HG03060 (cell line): ENCODE measurements around the gene UBE2I.
"Not testable (repeated sequence)": the region's sequence is repeated elsewhere in the genome, so short reads cannot be mapped to it uniquely, and the experiment has no call there.

Experiments used
- ATAC-seq: cut with Tn5 transposase; IDR thresholded peaks from one replicate; pipeline ENCODE4 v1.9.1; 2021; ENCODE audit warnings: low read depth, moderate number of reproducible peaks; ENCODE audit not compliant: unreplicated experiment

Gene UBE2I

DNA sequence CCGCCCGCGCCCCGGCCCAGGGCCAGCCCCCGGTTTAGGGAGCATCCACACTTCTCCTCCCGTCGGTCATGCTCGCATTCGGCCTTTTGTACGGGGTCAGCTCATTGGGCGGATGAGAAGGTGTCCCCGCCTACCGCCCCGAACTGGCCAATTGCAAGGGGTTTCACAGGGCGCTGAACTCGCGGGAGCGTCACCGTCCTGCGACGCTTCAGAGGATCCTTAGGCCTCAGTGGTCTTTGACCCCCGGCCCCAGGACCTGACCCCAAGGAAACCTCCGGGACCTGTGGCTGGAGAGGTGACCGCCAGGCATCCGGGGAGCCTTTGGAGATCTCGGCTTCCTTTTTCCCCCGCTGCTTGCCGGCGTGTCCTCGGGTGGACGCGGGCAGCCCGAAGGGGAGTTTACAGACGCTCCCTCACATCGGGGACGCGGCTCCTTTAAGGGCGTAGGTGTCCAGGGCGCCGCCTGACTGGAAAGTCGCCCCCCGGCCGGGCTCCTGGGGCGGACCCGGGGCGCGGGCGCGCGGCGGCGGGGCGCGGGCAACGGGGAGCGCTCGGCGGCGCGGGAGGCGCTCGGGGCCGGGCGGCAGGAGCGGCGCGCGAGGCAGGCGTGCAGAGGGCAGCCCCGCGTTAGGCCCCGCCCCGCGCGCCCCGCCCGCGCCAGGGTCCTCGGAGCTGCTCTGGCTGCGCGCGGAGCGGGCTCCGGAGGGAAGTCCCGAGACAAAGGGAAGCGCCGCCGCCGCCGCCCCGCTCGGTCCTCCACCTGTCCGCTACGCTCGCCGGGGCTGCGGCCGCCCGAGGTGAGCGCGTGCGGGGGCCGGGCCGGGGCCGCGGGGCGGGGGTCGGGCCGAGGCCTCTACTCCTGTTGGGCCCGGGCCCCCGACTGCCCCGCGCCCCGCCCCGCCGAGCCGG is at the start of gene UBE2I:
Gene UBE2I, plus strand, starts transcription at position 660 of the 909 bp plus-strand sequence. CDS start 4,395 bp downstream, outside the sequence.
- ATAC-seq = peak; percentile 61

DNA sequence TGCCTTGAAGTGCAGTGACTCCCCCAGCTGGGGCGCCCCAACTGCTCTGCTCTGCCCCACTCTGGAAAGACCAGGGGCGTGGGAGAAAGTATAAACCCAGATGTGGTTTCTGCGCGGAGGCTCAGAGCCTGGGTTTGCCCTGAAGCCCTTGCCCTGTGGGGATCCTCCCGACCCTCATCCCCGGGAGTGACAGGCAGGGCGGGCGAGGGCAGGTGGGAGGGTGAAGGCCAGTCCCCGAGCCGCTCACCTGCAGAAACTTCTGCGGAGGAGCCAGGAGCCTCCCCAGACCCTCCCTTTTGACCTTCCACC is 49.7 kb upstream of the UBE2I start:
- no peak for ATAC-seq

DNA sequence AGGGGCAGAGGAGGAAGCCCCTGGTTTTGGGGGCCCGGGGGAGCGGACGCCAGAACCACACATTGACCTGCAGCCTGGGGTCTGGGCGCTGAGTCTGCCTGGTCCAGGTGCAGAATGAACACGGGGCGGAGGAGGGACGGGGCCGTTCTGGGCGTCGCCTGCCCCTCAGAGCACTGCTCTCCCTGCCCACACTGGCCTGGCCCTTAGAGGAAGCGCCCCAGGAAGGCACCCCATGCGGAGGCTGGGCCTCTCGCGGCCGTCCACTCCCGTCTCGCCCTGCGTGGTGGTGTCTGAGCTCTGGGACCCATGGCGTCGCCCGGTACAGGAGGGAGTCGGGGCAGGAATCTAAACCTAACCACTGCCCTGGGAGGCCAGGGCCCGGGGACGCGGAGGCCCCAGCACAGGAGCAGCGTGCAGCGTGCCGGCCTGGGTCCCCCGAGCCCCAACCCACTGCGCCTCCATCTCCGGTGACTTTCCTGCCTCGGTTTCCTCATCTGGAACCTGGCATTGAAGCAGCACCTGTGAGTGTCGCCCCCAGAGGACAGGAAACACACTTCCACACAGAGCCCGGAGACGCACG is 49.2 kb upstream of the UBE2I start:
- ATAC-seq = no peak

DNA sequence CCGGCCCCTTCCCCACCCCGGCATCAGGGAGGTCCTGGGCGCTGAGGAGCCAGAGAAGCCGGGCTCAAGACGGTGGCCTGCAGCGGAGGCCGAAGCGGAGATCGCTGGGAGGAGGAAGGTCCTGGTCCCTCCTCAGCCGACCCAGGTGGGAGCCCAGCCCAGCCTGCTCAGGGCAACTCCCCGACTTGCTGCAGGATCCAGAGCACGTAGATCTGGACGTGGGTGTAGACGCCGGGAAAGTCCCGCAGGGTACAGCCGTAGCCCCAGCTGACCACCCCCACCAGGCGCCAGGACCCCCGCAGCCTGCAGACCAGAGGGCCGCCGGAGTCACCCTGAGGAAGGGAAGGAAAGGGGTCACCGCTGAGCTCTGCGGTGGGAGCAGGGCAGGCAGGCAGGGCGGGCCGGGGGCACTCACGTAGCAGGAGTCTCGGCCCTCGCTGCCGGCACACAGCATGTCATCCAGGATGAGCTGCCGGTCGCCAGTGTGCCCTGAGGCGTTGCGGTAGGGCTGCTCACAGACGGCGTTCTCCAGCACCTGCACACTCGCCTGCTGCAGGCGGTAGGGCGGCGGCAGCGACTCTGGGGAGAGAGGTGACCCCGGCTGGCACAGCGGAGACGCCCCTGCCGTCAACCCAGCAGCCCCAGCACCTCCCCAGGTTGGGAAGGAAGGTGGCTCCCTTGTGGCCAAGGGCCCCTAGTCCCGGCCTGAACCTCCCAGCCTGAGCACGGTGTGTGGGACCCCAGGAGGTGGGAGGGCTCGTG is 48.1 kb upstream of the UBE2I start:
- ATAC-seq = no peak

DNA sequence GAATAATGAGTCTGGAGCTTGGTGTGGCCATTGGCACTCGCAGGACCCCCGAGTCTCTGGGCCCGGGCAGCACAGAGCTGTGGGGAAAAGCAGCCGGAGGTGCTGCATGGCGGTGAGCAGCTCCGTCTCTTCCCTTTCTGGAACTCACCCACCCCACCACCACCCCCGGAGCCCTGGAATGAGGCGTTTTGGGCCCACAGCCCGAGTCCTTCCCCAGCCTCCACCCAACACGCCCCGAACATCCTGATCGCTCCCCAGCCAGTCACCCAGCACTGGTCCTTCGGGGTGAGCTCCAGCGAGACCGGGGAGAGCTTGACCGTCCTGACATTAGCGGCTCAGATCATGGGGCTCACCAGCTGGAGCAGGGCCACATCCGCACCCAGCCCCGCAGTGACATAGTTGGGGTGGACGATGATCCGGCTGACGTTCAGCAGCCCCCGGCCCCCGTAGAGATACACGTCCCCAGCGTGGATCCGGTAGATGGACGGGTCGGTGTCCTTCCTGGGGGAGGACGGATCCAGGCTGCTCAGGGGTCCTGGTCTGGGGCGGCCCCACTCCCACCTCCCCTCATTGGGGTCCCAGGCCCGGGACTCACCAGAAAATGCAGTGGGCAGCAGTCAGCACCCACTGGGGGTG is 47.1 kb upstream of the UBE2I start:
- ATAC-seq = no peak

DNA sequence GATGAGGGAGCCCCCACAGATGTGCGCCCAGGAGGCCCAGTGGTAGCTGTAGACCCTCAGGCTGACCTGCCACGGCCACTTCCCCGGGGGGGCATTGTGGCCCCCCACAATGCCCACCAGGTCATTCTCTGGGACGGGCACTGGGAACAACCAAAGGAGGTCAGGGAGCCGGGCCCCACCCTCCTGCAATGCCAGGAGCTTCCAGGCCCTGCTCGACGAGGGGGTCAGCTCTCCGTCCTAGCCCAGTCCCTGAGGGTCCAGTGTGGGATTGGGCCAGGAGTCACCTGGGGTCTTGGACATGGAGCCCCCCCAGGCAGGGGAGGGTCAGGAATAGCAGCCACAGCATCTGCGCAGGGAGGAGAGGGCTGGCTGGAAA is 46.6 kb upstream of the UBE2I start:
- no peak for ATAC-seq

DNA sequence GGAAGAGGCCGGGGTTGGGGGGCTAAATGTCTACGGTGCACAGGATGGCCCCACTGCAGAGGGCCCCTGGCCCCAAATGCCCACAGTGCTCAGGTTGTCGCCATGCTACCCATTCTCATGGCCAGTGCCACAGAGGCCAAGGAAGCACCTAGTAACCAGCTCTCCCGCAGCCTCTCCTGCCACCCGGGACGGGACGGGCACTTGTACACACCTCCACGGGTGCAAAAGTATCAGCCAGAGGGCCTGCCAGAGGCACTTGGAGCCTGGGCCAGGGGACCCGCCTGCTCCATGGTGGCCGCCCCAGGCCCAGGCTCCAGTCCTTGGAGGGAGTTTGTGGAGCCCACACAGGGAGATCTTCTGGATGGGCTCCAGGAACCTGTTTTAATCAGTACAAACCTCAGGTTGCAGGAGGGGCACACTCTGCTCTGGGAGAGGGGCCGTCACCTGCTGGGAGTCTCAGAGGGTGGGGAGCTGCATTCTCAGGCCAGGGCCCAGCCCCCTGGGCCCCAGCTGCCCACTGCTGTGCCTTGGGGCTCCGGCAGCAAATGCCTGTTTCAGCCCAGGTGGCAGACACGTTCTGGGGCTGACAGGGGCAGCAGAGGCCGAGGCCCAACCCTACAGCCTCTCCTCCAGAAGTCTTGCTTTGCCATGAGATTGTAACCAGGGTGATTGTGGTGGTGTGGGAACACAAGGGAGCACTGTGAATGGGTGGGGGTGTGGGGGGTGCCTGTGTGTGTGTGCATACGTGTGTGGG is 45.7 kb upstream of the UBE2I start:
- ATAC-seq = no peak

DNA sequence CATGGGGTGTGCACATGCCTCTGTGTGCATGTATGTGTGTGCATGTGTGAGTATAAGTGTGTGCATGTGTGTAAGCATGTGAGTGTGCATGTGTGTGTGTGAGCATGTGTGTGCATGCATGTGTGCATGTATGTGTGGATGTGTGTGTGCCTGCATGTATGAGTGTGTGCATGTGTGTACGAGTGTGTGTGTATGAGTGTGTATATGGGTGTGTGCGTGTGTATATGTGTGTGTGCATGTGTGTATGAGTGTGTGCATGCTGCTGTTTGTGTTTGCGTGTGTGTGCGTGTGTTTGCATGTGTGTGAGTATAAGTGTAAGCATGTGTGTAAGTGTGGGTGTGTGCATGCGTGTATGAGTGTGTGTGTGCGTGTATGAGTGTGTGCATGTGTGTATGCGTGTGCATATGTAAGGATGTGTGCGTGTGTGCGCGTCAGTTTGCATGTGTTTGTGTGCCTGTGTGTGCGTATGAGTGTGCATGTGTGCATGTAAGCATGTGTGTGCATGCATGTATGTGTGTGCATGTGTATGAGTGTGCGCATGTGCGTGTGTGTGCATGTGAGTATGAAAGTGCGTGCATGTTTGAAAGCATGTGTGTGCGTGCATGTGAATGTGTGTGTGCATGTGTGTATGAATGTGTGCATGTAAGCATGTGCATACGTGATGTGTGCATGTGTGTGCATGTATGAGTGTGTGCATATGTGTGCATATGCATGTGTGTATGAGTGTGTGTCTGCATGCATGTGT is 44.9 kb upstream of the UBE2I start:
- no peak for ATAC-seq

DNA sequence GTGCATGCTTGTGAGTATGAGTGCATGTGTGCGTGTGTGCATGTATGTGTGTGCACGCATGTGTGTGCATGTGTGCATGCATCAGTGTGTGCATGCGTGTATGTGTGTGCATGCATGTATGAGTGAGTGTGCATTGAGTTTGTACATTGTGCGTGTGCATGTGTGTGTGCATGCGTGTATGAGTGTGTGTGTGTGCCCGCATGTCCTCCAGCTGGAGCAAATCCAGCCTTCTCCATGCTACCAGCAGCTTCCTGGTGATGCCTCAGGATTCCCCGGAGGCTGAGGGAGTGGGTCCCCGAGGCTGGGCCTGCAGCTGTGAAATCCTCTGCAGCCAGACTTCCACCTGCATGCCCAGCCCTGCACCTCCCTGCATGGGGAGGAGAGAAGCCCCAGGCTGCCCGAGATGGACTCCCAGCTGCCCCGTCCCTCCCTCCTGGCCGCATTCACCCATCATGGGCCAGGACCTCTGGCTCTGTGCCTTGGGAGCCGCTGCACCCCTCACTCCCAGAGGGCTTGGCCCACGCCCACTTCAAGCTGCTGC is 44.3 kb upstream of the UBE2I start:
- ATAC-seq = no peak

DNA sequence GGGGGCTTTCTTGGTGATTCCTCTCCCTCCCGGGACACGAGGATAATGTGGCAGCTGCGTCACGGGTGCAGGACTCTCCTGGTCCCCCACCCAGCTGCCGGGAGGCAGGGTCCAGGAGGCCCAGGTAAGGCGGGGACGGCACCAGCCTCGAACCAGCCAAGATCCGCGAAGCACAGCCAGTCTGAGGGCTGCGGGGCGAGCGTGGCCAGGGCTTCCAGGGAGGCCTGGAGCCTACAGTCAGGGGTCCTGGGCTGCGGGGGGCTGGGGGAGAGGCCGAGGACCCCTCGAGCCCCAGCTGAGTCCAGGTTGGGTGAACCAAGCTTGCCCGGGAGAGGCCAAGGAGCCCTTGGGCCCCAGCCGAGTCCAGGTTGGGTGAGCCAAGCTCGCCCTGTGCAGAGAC is 43.6 kb upstream of the UBE2I start:
- ATAC-seq = no peak

DNA sequence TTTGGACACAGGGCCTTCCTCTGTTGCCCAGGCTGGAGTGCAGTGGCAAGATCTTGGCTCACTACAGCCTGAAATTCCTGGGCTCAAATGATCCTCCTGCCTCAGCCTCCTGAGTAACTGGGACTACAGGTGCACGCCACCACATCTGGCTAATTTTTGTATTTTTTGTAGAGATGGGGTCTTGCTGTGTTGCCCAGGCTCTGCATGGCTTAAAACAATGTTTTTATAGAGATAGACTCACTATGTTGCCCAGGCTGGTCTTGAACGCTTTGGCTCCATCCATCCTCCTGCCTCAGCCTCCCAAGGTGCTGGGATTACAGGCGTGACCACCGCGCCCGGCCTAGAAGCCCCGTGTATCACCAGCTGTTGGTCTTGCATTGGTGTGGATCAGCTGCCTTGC is 40.0 kb upstream of the UBE2I start:
- ATAC-seq = not testable (repeated sequence)

DNA sequence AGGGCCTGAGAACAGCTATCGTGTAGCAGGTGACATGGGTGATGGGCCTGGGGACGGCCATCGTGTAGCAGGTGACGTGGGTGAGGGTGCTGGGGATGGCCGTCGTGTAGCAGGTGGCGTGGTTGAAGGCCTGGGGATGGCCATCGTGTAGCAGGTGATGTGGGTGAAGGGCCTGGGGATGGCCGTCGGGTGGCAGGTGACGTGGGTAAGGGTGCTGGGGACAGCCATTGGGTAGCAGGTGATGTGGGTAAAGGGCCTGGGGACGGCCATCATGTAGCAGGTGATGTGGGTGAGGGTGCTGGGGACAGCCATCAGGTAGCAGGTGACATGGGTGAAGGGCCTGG is 38.1 kb upstream of the UBE2I start:
- ATAC-seq = no peak

DNA sequence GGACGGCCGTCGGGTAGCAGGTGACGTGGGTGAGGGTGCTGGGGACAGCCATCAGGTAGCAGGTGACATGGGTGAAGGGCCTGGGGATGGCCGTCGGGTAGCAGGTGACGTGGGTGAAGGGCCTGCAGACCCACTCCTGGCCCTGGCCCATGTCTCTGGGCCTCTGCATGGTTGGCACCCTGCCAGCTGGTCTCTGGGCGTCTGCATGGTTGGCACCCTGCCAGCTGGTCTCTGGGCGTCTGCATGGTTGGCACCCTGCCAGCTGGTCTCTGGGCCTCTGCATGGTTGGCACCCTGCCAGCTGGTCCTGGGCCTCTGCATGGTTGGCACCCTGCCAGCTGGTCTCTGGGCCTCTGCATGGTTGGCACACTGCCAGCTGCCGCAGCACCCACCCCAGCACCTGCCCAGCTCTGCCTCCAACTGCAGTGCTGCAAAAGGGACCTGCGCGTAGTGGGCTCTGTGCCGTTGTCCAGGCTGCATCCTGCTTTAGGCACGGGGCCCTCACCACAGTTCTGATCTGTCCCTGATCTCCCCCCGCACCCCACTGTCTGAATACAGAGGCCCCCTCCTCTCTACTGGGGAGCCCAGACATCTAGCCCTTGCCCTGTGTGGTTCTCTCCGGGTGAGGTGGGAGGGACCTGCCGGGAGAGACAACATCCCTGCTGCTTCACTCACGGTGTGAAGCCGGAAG is 37.6 kb upstream of the UBE2I start:
- ATAC-seq = not testable (repeated sequence)

DNA sequence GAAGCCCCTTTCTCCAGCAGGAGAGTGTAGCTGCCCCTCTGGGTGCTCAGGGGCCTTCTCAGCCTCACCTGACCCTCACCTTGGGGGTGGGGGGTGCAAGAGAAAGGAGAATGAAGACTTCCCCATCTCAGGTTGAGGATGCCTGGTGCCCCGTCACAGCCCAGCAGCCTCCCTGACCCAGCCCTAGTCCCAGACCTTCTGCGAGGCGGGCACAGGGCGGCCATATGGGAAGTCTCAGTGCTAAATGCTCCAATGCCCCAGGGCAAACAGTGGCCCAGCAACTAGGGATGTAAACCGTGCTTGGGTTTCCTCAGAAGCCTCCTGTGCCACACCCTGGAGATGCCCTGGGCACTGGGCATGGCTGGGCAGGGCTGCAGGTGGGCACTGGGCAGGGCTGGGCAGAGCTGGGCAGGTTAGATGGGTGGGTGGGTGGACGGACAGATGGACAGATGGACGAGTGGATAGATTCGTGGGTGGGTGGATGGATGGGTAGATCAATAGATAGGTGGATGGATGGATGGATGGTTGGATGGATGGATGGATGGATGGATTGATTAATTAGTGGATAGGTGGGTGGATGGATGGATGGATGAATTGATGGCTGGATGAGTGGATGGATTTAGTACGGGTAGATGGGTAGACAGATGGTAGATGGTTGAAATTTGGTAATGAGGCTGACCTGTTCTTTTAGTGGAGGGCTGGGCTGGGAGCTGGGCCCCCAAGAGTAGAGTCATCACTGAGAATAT is 36.8 kb upstream of the UBE2I start:
- no peak for ATAC-seq

DNA sequence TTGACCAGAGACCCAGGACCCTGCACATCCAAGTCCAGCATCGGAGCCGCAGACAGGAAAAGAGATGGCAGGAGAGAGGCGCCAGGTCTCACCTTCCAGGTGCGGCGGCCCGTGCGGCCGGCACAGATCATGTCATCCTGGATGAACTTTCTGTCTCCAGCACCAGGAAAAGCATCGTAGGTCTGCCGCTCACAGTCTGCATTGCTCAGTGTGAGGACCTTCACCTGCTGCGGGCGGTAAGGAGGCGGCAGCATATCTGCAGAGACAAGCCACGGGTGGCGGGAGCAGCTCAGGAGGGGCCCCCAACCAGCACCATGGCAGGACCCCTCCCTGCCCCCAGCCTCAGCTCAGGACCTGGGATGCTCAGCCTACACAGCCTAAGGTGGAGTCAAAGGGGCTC is 35.6 kb upstream of the UBE2I start:
- no peak for ATAC-seq

DNA sequence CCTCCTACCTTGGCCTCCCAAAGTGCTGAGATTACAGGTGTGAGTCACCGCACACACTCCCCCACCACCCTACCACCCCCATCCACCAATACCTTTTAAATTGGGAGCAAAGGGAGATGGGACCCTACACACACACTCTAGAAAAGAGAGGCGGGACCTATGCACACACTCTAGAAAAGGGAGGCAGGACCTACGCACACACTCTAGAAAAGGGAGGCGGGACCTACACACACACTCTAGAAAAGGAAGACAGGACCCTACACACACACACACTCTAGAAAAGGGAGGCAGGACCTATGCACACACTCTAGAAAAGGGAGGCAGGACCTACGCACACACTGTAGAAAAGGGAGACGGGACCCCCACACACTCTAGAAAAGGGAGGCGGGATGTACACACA is 34.7 kb upstream of the UBE2I start:
- no peak for ATAC-seq

DNA sequence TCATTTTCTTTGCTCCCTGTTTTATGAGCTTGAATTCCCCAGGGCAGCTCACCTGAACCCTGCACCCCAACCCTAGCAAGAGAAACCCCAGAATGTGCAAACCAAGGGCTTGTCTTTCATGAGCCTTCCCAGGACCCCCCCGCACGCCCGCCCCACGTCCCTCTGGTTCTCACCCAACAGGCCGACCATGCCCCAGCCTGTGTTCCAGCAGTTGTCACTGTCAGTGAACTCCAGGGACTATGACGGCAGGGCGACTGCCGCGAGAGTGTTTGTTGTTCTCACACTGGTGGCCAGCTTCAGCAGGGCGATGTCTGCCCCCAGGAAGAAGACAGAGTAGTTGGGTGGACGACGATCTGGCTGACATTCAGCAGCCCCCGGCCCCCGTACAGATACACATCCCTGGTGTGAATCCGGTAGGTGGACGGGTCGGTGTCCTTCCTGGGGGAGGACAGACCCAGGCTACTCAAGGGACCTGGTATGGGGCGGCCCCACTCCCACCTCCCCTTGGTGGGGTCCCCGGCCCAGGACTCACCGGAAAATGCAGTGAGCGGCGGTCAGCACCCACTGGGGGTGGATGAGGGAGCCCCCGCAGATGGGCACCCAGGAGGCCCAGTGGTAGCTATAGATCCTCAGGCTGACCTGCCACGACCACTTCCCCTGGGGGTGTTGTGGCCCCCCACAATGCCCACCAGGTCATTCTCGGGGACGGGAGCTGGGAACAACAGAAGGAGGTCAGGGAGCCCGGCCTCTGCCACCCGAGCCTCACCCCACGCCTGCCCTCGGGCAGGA is 33.5 kb upstream of the UBE2I start:
- ATAC-seq = no peak

DNA sequence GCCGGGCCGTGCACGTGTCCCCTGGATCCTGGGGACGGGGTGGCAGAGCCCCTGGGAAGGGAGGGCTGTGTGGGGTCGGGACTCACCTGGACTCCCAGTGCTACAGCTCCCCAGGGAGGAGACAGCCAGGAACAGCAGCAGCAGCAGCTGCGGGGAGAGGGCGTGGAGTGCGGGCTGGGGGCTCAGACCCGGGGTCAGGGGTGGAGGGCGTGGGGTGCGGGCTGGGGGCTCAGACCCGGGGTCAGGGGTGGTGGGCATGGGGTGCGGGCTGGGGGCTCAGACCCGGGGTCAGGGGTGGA is 32.9 kb upstream of the UBE2I start:
- no peak for ATAC-seq
